Activated T-helper 1 cell treated with anti-CD3 and anti-CD28 coated beads, Interleukin-12 subunit alpha, Interleukin-12 subunit beta, Interleukin-2, Interleukin-4 antibody, amounts not matched to agents 30 ng/mL and 10 ng/mL and 1 ng/mL, durations not matched to agents 14 hours and 24 hours and 36 hours (primary cell): ENCODE results near the gene RASAL2. TPM values are rescaled to one million over a fixed set of nuclear protein-coding genes. Genes with fewer than 3 reads are reported as not detected.

Experiments
- DNase-seq: peaks from one replicate; pipeline ENCODE4 v3.0.0; 2021; ENCODE audit warnings: low spot score
- H3K27ac Mint-ChIP-seq: one replicate; pipeline ENCODE4 v1.8.0; 2021; ENCODE audit warnings: mild to moderate bottlenecking, mixed read lengths
- H3K27me3 Mint-ChIP-seq: one replicate; pipeline ENCODE4 v1.8.0; 2022; ENCODE audit warnings: mild to moderate bottlenecking, moderate library complexity, mixed read lengths; ENCODE audit not compliant: insufficient read depth
- H3K36me3 Mint-ChIP-seq: one replicate; pipeline ENCODE4 v1.8.0; 2021; ENCODE audit warnings: low read depth, mixed read lengths
- H3K4me1 Mint-ChIP-seq: one replicate; pipeline ENCODE4 v1.8.0; 2021; ENCODE audit warnings: low read depth, mixed read lengths
- H3K4me3 Mint-ChIP-seq: one replicate; pipeline ENCODE4 v1.8.0; 2021; ENCODE audit warnings: mild to moderate bottlenecking, moderate library complexity, mixed read lengths
- H3K9me3 Mint-ChIP-seq: one replicate; pipeline ENCODE4 v1.8.0; 2021; ENCODE audit warnings: mixed read lengths
- intact Hi-C: fragments of 100-400 bp; cut with micrococcal nuclease; formaldehyde crosslinking; loops from one replicate; pipeline ENCODE4 v1.15.1; 2024
- total RNA-seq: library from RNA; stranded (reverse); gene quantifications from 2 replicates; pipeline ENCODE4 v1.2.3, GENCODE V29; 2022

Gene RASAL2
- total RNA-seq, 1 donor from 2014 or later, result not detected

DNA sequence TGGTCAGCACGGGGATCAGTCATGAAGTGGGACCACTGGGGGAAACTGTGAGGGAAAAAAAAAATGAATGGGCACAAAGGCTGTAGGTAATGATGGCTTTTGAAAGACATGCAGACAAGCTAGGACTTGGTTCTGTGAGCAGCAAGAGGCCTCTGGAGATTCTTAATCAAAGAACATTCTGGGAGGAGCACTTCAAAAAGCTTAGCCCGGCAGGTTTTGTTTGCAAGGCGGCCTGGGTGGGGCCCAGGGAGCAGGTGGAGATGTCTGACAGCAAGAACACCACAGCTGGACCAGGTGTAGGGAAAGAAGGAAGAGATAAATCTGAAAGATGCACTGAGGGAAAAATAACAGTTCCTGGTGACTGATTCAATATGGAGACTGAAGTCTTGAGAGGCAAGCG is 425.0 kb downstream of the RASAL2 start:
- Mint-ChIP-seq H3K27ac (no peak overlapping the region), H3K9me3 (no peaks in the 10 kb centered on the region), H3K4me3 (no peak overlapping the region), H3K27me3 (peaks cover 4% of the 10 kb centered on the region), H3K4me1 (no peaks in the 10 kb centered on the region), H3K36me3 (no peaks in the 10 kb centered on the region)
- DNase-seq, result no peak
- intact Hi-C loops, result no loop called here

DNA sequence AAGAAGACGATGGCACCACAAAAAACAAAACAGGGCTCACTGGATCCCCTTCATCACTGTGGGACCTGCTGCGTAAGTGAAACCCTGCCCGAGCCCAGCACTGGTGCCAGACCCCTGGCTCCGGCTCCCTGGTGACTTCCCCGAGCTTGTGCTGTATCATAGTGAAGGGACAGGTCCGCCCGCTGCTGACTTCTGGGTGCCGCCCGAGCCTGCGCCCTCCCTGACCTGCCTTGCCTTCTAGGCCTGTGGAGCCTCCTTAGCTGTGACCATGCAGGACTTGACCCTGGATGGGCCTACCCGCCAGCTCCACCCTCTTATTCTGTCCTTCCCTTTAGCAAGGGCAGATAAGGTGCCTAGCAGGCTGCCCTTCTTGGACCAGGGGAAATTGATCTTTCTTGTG is 426.9 kb downstream of the RASAL2 start:
- Mint-ChIP-seq H3K4me3 (no peak overlapping the region), H3K27me3 (peaks cover 1% of the 10 kb centered on the region), H3K36me3 (no peaks in the 10 kb centered on the region), H3K9me3 (no peaks in the 10 kb centered on the region), H3K27ac (no peak overlapping the region), H3K4me1 (no peaks in the 10 kb centered on the region)
- intact Hi-C loops, result no loop called here
- no peak for DNase-seq

DNA sequence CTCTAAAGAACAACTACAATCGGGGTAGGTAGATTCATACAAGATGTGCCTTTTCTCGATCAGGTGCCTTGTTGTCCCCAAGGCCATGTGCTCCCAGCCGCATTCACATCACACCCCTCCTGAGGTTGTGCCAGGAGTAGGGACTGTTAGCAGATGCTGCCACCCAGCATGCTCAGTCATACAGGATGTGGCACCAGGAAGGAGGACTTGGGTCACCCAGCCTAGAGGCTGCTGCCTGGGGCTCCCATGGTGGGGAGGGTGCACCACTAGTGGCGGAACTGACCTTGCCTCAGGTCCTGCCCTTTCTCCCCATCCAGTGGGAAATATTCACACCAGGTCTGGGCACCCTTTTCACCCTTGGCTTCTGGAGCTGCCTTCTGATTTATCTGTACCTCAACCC is 427.3 kb downstream of the RASAL2 start:
- H3K9me3 Mint-ChIP-seq, result no peaks in the 10 kb centered on the region
- H3K27me3 Mint-ChIP-seq, result peaks cover 1% of the 10 kb centered on the region

DNA sequence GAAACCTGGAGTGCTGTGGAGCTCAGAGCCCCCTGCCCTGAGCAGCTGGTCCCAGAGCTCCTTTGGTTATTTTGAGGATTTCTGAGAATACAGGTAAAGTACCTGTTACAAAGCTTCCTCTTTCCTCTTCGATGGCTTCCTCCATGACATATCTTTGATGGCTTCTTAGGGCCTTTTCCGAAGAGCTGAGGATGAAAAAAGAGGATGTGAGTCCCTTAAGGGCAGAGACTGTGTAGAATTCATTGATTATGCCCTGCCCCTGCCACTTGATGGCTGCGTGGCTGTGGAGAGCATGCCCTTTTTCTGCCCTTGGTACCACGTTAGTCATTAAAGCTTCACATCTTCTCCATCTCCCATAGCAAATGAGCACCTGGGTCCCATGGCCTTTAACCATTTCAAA is 433.2 kb downstream of the RASAL2 start:
- no peak overlapping the region for H3K27ac Mint-ChIP-seq
- no peaks in the 10 kb centered on the region for H3K27me3 Mint-ChIP-seq
- H3K36me3 Mint-ChIP-seq, result no peaks in the 10 kb centered on the region
- H3K9me3 Mint-ChIP-seq, result no peaks in the 10 kb centered on the region
- peaks cover 2% of the 10 kb centered on the region for H3K4me1 Mint-ChIP-seq
- intact Hi-C loops, result no loop called here
- H3K4me3 Mint-ChIP-seq, result no peak overlapping the region
- DNase-seq, result no peak

More for the DNA sequence above, 427.3 kb downstream of the RASAL2 start:
- DNase-seq, result no peak
- Mint-ChIP-seq H3K4me3 (no peak overlapping the region), H3K36me3 (no peaks in the 10 kb centered on the region), H3K4me1 (no peaks in the 10 kb centered on the region), H3K27ac (no peak overlapping the region)
- intact Hi-C loops, result no loop called here

DNA sequence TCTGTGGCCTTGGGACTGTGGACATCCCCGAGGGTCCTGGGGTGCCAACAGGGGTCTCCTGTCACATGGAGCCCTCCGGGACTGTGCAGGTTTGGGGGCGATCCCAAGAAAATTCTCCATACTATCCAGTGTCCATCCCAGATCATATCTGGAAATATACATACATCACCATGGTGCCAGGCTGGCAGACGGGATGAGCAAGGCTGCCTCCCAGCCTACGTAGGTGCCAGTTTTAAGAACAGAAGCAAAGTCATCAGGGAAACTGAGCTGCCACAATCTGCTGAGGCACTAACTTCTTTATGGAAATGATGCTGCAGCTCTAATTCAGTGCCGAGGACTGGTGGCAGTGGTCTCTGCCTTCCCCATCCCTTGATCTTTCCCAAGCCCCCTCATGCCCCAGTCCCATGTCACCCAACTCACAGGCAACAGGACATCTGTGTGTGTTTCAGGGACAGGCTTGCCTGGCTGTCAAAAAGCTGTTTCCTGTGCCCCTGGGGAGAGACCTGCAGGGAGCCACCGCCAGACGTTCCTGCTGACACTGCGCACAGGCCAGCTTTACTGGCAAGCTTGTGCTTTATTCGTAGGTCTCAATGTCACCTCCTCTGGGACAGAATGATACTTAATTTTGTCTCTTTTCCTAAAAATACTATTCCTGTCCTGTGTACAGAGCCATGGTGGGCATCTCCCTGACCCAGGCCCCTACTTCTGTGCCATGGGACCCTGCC is 434.5 kb downstream of the RASAL2 start:
- Mint-ChIP-seq H3K36me3 (no peaks in the 10 kb centered on the region), H3K27ac (no peak overlapping the region), H3K4me1 (peaks cover 7% of the 10 kb centered on the region), H3K9me3 (no peaks in the 10 kb centered on the region), H3K4me3 (no peak overlapping the region), H3K27me3 (peaks cover 3% of the 10 kb centered on the region)
- DNase-seq, result no peak
- intact Hi-C loops, result no loop called here

DNA sequence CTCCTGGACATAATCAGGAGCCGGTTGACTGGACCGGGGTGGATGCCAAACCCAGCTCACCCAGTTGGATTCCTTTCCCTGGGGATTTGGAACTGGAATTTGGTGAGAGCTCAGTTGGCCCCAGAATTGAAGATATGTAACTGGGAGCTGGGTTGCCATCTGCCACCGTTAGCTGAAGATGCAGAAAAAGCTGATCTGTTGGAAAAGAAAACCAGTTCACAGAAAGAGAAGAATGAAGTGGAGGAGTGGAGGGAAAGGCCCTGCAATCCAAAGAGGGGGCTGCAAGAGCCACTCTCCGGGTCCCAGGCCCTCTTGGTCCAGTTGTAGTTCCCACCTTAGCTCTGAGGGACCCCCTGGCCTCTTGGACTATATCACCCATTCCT is 435.0 kb downstream of the RASAL2 start:
- intact Hi-C loops, result no loop called here
- Mint-ChIP-seq H3K9me3 (no peaks in the 10 kb centered on the region), H3K36me3 (no peaks in the 10 kb centered on the region), H3K27ac (no peak overlapping the region), H3K4me3 (no peak overlapping the region), H3K27me3 (peaks cover 3% of the 10 kb centered on the region), H3K4me1 (peaks cover 7% of the 10 kb centered on the region)
- no peak for DNase-seq

DNA sequence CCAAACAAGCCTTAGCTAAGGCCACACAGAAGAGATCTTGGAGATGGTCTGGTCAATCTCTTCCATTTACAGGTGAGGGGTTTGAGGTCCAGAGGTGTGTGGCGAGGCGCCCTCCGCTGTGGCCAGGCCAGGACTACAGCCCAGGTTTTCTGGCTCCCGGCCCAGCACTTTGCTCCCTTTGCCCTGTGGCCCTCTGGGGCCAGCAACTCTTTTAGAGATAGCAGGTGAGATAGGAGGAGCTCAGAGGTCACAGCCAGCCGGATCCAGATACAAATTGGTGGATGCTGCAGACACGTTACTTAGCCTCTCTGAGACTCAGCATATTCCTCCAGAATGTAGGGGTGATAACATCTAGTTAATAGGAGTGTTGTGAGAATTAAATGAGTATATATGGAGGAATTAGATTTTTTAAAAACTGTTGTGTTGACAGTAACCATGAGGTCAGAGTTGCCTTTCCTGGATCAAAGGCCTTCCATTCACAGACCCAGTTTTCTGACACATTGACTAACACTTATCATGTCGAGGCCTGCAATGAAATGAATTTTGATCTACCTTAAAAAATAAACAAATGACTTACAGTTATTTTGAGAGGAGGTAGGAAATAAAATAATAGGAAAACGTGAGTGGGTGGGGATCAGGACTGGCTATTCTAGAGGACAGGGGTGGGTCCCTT is 435.6 kb downstream of the RASAL2 start:
- no peak overlapping the region for H3K27ac Mint-ChIP-seq
- H3K4me1 Mint-ChIP-seq, result peaks cover 7% of the 10 kb centered on the region
- no peak overlapping the region for H3K4me3 Mint-ChIP-seq
- DNase-seq, result no peak
- intact Hi-C loops, result no loop called here
- no peaks in the 10 kb centered on the region for H3K36me3 Mint-ChIP-seq
- H3K9me3 Mint-ChIP-seq, result no peaks in the 10 kb centered on the region
- peaks cover 3% of the 10 kb centered on the region for H3K27me3 Mint-ChIP-seq

DNA sequence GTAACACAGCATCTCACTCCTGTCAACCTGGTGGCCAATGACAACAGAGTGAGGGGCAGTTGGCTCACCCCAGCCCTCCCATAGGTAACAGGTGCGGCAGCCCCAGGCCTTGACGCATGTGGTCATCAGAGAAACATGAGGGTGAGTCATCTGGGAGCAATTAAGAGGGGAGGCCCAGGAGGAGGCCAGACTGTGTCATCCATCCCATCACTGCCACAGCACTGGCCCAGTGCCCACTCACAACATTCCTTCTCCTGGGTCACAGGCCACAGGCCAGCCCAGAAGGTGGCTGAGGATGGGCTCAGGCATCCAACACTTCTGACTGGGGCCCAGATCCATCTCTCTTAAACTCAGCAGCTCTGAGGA is 436.1 kb downstream of the RASAL2 start:
- intact Hi-C loops, result no loop called here
- no peak for DNase-seq
- Mint-ChIP-seq H3K27me3 (peaks cover 3% of the 10 kb centered on the region), H3K27ac (no peak overlapping the region), H3K9me3 (no peaks in the 10 kb centered on the region), H3K36me3 (no peaks in the 10 kb centered on the region), H3K4me1 (peaks cover 7% of the 10 kb centered on the region), H3K4me3 (no peak overlapping the region)

DNA sequence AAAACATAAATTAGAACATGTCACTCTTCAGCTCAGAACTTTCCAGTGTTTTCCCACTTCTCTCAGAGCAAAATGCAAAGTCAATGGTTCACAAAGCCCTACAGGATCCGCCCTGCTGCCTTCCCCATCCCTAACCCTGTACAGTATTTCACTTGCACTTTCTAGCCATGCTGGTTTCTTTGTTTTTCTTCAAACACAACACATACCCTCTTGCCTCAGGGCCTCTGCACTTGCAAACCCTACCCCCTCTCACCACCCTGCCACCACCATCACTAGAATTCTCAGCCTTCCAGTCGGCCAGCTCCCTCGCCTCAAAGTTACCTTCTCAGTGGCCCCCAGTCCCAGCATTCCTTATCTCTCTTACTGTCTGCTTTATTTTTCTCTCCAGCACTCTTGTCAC is 436.6 kb downstream of the RASAL2 start:
- no peaks in the 10 kb centered on the region for H3K36me3 Mint-ChIP-seq
- H3K9me3 Mint-ChIP-seq, result no peaks in the 10 kb centered on the region
- H3K27me3 Mint-ChIP-seq, result peaks cover 3% of the 10 kb centered on the region
- no peak for DNase-seq
- intact Hi-C loops, result no loop called here
- no peak overlapping the region for H3K27ac Mint-ChIP-seq
- peaks cover 7% of the 10 kb centered on the region for H3K4me1 Mint-ChIP-seq
- no peak overlapping the region for H3K4me3 Mint-ChIP-seq

DNA sequence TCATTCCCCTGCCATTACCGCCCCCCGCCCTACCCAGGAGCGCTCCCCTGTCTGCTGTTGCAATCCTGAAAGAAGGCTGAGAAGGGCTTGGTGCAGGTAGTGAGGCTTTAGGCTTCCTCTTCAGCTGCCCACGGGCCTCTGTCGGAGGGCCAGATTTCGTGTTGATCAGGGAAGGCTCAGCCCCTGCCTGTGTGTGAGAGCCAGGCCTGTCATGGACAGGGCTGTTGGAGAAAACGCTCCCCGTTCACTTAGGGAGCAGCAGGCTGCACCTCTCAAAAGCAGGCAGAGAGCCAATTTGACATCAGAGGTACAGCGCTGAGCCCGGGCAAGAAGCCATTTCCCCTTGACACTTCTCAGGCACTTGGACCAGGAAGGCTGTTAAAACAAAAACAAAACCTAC is 438.0 kb downstream of the RASAL2 start:
- peaks cover 7% of the 10 kb centered on the region for H3K4me1 Mint-ChIP-seq
- DNase-seq, result no peak
- H3K4me3 Mint-ChIP-seq, result no peak overlapping the region
- intact Hi-C loops, result loop anchor here (1.0 to 2.0 kb wide), 3 partner anchors 10 to 470 kb away; no protein-coding TSS in a partner anchor
- H3K27ac Mint-ChIP-seq, result no peak overlapping the region
- H3K36me3 Mint-ChIP-seq, result no peaks in the 10 kb centered on the region
- H3K27me3 Mint-ChIP-seq, result peaks cover 3% of the 10 kb centered on the region
- H3K9me3 Mint-ChIP-seq, result no peaks in the 10 kb centered on the region

DNA sequence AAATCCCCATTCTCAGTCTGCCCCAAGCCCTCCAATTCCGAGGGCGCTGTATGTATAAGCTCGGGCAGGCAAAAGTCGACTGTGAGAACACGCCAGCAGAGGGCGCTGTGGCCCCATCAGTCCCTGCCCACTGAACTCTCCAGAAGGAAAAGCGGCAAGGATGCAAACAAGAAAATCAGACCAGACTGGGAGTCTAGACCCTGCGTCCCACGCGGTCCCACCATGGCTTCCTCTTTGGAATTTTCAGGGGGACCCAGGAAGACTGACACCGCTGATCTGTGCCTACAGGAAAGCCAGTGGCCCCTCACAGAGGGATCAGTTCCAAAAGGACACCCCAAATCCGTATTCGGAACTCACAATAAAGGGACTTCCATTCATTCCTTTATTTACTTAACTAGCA is 438.5 kb downstream of the RASAL2 start:
- peak; percentile 50 for DNase-seq
- Mint-ChIP-seq H3K27ac (no peak overlapping the region), H3K4me1 (peaks cover 7% of the 10 kb centered on the region), H3K36me3 (no peaks in the 10 kb centered on the region), H3K9me3 (no peaks in the 10 kb centered on the region), H3K4me3 (no peak overlapping the region), H3K27me3 (peaks cover 3% of the 10 kb centered on the region)
- intact Hi-C loops, result loop anchor here (1.0 to 2.0 kb wide), 3 partner anchors 10 to 470 kb away; no protein-coding TSS in a partner anchor

DNA sequence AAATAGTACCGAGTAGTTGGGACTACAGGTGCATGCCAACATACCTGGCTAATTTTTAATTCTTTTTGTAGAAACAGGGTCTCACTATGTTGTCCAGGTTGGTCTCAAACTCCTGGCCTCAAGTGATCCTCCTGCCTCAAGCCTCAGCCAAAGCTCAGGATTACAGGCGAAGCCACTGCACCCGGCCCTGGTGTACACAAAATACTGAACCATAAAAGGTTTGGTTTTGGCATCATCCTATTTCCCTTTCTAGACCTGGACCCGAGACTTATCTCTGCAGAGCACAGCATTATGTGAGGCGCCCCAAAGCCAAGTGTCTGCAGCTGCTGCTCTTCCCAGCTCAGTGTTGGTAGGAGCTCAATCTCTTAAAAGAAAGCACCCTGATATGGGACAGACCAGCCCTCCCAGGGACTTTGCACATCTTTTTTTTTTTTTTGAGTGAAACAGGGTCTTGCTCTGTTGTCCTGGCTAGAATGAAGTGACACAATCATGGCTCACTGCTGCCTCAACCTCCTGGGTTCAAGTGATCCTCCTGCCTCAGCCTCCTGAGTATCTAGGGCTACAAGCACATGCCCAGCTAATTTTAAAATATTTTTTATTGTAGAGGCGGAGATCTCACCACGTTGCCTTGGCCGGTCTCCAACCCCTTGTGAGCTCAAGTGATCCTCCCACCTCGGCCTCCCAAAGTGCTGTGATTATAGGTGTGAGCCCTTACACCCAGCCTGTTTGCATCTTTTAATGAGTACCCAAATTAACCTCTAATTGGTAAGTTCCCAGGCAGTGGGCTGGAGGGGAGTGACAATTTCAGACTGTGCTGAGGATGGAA is 439.4 kb downstream of the RASAL2 start:
- Mint-ChIP-seq H3K36me3 (no peaks in the 10 kb centered on the region), H3K4me3 (no peak overlapping the region), H3K27ac (no peak overlapping the region), H3K27me3 (peaks cover 3% of the 10 kb centered on the region), H3K4me1 (peaks cover 7% of the 10 kb centered on the region), H3K9me3 (no peaks in the 10 kb centered on the region)
- intact Hi-C loops, result loop anchor here (2.0 kb wide), 1 partner anchor 219 kb away; no protein-coding TSS in a partner anchor
- no peak for DNase-seq
